HG03060 (cell line): ENCODE results near the gene IL26.

ENCODE experiments used
- ATAC-seq: cut with Tn5 transposase; IDR thresholded peaks from one replicate; pipeline ENCODE4 v1.9.1; 2021; ENCODE audit warnings: low read depth, moderate number of reproducible peaks; ENCODE audit not compliant: unreplicated experiment

The IL26 gene

GRCh38 chr12:68225576-68226476 is at the start of gene IL26:
Gene IL26, minus strand, starts transcription at chr12:68225810. Its CDS starts 54 bp downstream, at chr12:68225756.
- ATAC-seq: no peak

- ATAC-seq: no peak
Observed at GRCh38 chr12:68272732-68273131, 47.1 kb upstream of the IL26 start.

- ATAC-seq: no peak
Observed at GRCh38 chr12:68271346-68271745, 45.7 kb upstream of the IL26 start.

- no peak for ATAC-seq
Observed at GRCh38 chr12:68270358-68270757, 44.7 kb upstream of the IL26 start.

- no peak for ATAC-seq
Observed at GRCh38 chr12:68269779-68270178, 44.2 kb upstream of the IL26 start.

DNA sequence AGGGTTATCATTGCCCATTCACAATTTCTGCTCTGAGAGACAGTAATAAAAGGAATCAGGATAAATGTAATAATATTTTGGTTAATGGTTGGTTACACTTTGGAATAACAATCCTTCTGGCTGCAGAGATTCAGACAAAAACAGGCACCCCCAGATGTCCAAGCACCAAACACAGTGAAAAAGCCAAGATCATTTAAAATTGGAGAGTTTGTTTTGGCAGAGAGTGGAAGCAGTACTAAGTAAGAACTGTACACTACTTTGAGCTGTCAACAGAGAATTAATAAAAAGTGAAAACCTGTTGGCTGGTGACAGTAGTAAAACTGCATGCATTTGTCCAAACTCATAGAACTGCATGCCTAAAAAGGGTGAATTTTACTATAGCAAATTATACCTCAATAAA is 43.4 kb upstream of the IL26 start:
- no peak for ATAC-seq

- ATAC-seq: no peak
Observed at GRCh38 chr12:68267892-68268396, 42.3 kb upstream of the IL26 start.

DNA sequence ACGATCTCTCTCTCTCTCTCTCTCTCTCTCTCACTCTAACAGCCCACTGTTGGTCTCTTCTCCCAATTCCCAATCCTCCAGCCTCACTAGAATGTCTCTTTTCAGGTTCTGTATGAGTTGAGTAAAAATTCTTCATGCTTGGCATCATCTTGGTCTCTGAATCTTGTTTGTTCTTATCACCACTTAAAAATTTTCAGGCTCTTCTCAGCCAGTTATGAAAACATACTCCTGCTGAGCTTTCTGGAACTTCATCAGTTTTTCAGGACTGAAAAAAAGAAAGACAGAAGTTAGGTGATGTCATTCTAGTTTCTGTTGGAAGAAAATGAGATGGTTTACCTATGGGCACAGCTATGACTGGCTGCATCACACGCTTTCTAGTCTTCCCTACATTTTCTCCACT is 39.2 kb upstream of the IL26 start:
- ATAC-seq: no peak

GRCh38 chr12:68264158-68264855 is 38.7 kb upstream of the IL26 start:
- no peak for ATAC-seq

- no peak for ATAC-seq
Observed at GRCh38 chr12:68263366-68263765, 37.8 kb upstream of the IL26 start.

DNA sequence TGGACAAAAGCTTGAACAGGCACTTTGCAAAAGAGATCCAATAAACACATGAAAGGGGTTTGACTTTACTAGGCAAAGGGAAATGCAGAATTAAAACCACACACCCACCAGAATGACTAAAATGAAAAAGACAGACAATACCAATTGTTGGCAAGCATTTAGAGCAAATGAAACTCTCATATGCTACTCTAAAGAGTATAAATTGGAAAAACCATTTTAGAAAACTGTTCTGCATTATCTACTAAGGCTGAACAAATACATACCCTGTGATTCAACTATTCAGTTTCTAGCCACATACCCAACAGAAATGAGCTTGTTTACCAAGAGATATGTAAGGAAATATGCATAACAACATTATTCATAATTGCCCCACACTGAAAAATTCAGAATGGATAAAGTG is 36.3 kb upstream of the IL26 start:
- ATAC-seq: no peak

DNA sequence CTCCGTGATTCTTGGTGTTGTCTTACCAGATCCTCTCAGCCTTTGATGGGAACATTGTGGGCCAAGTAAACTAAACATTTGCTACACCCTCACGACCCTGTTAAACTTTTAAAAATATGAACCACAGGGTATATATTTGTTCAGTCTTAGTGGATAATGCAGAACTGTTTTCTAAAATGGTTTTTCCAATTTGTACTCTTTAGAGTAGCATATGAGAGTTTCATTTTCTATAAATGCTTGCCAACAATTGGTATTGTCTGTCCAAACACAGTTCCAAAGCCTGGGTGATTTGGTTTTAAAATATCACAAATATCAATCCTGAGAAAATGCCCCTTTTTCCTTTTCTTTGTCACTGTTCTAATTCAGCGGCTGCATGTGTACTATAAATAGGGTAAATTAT is 34.5 kb upstream of the IL26 start:
- ATAC-seq: no peak

DNA sequence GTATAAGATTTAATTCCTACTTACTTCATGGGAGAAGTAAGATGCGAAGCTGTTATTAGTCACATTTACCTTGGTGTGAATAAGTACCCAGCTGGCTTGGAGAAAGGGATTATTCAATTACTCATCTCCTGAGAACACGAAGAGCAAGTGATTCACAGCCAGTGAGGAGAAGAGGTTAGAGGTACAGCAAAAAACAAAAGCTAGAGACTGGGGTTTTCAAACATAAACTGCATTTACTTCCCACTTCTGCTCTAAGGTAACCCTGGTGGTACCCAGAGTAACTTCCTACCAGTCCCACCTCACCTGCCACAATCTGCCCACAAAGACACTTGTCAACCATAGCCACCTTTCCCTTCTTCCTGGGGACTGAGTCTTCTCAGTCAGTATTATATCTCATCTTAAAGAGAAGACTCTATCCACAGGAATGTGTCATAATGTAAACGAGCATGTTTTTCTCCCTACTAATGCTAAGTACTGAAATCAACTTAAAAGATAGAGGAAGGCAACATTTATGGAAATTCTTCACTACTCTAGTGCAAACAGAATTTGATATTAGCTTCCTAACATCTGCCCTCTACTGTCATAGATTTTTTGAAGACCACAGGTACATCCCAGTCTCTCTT is 33.8 kb upstream of the IL26 start:
- ATAC-seq: no peak

DNA sequence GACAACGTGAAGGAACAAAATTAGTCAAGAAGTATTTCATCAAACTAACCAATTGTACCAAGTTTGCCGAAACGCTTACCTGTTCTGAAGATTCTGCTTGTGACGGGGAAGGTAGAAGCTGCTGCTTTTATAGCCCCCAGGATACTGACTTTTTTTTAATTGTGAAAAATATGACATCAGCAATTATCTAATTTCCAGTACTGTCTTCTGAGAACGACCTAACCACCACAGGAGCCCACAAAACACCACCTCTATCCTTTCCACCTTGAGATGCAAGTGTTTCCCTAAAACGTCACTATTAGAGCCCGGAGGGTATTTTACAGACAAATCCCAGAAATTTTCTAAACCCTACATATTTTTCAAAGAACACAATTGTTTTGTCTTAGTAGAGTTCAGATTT is 27.9 kb upstream of the IL26 start, which contains the start of gene IL22:
IL22 (minus strand) TSS at position 101 of the 400 bp plus-strand sequence. CDS start 156 bp downstream, outside the sequence.
- ATAC-seq: no peak

DNA sequence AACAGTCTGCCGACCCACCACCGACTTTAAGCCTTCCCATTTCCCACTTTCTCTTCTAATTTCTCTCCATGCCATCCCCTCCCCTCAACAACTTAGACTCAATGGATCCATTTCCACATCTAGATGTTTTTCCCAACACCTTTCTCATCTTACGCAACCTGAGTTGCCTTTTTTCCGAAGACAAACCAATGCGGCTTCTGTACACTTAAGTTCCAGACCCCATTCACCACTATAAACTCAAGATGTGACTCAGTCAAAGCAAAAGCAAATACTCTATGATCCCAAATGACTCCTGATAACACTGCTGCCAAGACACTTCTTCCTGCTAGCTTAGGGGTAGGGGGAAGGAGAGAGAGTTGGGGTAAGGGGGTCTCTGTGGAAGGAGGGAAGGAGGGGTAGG is 26.5 kb upstream of the IL26 start:
- no peak for ATAC-seq

- no peak for ATAC-seq
Observed at GRCh38 chr12:68250454-68250853, 24.8 kb upstream of the IL26 start.

- ATAC-seq: no peak
Observed at GRCh38 chr12:68247785-68248184, 22.2 kb upstream of the IL26 start.

DNA sequence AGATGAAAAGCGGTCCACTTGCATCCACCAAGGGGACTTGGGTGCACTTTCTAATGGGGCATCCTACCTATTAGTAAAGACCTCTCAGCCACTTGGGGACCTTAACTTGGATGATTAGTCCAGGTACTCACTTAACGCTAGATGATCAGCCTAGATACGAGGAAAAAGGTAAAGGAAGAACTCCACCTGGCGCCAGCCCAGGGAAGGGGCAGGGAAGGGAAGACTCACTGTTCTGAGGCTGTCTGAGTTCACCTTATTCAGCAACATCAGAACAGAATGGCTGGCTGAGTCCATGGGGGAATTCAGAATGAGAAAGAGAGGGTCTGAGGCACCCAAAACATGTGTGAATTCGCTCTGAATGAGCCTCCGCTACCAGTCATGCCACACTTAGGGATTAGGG is 20.7 kb upstream of the IL26 start:
- ATAC-seq: no peak

DNA sequence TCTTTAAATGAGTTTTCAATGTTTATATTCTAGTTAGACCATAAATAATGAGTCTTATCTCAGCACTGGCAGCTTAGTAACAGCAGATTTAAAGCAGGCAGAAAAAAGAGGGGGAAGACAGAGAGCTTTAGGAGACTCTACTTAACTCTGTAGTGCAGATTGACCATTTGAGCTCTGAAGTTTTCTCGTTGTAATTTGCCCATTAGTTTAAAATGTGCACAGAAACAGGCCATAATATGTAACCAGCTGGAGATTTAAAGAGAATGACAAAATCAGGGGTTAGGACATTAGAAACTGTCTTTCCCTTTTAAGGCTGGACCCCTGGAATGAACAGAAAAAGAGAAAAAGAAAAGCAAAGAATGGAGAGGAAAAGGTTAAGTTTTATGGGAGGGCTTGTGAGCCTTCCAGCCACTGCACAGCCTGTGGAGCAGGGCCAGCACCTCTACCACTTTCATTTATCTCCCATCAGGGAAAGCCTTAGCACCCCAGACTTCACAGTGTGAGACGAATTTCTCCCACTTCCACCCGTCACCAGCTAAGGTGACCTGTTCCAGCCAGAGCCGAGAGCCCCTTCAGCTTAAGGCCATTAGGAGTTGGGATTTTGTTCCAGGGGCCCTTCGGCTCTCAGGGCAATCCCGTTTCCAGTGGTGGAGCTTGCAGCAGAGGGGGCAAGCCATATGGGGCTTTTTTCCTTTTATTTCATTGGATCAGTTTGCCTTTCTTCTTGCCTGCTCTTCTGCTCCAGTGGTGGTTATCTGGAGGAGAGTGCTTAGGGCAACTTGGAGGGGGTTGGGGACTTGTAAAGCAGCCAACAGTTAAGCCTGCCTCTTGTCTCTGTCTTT is 19.8 kb upstream of the IL26 start:
- no peak for ATAC-seq

DNA sequence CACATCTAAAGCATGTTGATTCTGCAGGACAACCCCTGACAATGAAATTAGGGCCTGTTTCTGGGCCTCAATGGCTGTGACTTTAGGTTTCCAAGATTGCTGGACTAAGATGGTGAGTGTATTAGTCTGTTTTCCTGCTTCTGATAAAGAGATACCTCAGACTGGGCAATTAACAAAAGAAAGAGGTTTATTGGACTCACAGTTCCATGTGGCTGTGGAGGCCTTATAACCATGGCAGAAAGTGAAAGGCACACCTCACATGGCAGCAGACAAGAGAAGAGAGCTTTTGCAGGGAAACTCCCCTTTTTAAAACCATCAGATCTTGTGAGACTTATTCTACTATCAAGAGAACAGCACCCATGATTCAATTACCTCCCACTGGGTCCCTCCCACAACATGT is 17.2 kb upstream of the IL26 start:
- ATAC-seq: no peak
